Measurements from ENCODE around the gene NDUFS5. TPM values are rescaled to one million over a fixed set of nuclear protein-coding genes. Genes with fewer than 3 reads are reported as not detected.
"Not testable (repeated sequence)": the region's sequence is repeated elsewhere in the genome, so short reads cannot be mapped to it uniquely, and the experiment has no call there.

The NDUFS5 gene
- polyA plus RNA-seq, 10 donors, result 167 to 373 (median 270) TPM

- DNase-seq, result no peak
Observed at GRCh38 chr1:39006287-39006686, 19.9 kb upstream of the NDUFS5 start.

DNA sequence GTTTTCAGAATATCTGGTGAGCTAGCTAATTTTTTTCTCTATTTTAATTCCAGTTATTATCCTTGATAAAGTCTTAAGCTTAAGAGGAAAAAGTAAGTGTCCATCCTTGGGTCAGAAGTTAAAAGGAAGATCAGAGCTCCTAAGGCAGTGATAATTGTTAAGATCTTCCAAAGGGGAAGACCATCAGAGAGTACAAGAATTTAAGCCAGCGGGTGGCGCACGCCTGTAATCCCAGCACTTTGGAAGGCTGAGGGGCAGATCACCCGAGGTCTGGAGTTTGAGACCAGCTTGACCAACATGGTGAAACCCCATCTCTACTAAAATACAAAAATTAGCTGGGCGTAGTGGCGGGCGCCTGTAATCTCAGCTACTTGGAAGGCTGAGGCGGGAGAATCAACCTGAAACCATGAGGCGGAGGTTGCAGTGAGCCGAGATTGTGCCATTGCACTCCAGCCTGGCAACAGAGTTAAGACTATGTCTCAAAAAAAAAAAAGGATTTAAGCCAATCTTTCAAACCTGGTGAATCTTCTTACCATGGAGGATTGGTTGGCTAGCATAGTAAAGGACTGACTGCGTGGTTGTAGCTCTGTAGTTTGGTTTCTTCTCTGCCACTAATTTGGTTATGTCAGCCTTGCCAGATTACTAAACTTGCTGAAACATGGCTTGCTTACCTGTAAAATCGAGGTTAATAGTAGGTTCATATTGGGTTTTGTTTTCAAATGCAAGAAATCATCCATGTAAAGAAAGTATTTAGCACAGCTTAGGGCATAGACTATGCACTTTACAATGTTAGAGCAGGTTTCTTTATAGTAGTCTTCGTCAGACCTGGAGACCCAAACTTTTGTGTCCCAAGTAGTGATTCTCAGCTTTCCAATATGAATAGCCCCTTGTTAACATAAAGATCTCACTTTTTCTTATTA lies 19.2 kb upstream of the NDUFS5 start:
- DNase-seq, result no peak

GRCh38 chr1:39014956-39015355 lies 11.2 kb upstream of the NDUFS5 start:
- not testable (repeated sequence) for DNase-seq

DNA sequence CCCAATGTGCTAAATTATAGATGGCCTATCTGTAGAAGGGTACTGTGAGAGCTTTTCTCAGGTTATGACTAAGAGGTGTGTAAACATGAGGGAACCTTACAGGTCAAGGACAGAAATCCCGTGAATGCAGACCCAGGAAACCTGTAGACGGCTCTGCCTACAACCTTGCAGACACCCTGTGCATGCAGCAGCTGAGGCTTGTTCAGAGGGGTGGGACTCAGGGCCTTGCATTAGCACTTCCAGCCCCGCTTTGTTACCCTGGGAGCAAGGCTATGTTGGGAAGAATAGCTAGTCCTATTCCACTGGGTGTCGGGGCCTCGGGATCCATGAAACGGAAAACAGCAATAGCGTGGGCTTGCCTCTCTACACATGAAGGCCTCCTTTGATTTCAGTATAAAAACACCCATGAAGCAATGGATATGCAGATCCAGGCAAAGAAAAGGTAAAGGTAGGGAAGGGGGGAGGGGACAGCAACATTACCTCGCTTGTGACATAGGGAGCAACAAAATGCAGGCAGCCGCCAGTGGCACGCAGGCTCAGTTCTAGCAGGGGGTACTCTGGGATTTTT lies 9.5 kb upstream of the NDUFS5 start:
- DNase-seq, result no peak

DNA sequence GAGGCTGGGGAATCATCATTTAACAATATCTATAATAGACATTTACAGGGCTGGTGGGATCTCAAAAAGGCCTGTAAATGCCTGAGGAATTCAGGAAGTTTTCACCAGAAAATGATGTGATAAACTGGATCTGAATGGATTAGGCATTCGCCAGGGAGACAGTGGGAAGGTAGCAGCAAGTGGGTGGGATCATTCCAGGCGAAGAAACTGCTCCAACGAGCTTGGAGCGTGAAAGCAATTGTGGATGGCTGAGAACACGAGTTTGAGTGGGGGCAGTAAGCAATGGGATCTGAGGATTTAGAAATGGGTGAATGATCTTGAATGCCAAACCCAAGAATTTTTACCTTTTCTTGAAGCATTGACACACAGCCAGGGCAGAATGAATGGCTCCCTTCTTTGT lies 8.9 kb upstream of the NDUFS5 start:
- no peak for DNase-seq

GRCh38 chr1:39020494-39020893 lies 5.7 kb upstream of the NDUFS5 start:
- DNase-seq, result not testable (repeated sequence)

GRCh38 chr1:39021426-39021825 lies 4.7 kb upstream of the NDUFS5 start:
- DNase-seq, result no peak

DNA sequence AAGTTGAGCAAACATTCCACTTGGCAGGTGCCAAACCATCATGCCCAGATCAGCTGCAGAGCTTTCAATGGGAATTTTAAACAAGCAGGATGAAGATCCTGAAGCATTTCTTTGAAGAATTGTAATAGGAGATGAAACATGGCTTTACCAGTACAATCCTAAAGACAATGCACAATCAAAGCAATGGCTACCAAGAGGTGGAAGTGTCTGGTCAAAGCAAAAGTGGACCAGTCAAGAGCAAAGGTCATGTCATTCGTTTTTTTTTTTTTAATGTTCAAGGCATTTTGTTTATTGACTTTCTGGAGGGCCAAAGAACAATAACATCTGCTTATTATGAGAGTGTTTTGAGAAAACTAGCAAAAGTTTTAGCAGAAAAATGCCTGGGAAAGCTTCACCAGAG lies 3.0 kb upstream of the NDUFS5 start:
- DNase-seq, result no peak

- no peak for DNase-seq
Observed at GRCh38 chr1:39026866-39027507, 837 bp downstream of the NDUFS5 start.

DNA sequence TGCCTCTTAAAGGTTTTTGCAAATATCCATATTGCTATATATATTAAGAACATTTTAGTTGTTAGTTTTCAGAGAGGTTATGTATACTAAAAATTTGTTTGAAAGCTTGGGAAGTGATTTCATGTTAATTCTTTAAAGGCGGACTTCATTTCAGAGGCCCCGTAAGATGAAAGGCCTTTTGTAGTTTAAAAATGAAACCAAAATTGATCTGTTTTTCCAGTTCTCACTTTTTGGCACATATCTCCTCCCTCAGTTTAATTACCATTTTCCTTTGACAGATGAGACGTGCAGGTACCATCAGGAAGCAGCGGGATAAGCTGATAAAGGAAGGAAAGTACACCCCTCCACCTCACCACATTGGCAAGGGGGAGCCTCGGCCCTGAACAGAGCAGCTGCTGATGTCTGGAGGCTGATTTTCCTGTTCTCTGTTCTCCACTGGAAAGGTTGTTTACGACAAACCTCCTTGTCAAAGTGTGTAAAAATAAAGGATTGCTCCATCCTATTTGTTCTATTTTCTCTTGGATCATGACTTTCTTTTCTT lies 8.0 kb downstream of the NDUFS5 start:
- DNase-seq, result no peak

GRCh38 chr1:39036678-39037077 lies 10.5 kb downstream of the NDUFS5 start:
- no peak for DNase-seq

- DNase-seq, result no peak
Observed at GRCh38 chr1:39043513-39043912, 17.4 kb downstream of the NDUFS5 start.

DNA sequence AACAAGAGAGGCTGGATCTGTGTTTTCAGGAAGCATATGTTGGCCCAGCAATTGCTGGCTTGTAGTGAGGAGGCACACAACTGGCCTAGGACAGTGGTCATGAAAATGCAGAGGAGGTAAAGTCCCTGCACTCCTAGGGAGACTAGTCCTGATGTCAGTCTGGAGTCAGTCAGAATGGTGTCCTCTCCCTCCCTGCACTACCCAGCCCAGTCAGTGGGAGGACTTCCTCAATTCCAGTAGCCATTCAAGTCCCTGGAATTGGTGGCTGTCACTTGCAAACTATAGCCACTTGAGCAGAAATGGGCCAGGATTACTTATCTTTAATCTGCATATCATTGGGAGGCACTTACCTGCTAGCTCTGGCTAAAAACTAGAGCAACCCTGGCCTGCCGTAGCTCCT lies 18.6 kb downstream of the NDUFS5 start:
- DNase-seq, result no peak

- DNase-seq, result no peak
Observed at GRCh38 chr1:39045231-39045630, 19.1 kb downstream of the NDUFS5 start.

GRCh38 chr1:39046613-39047210 lies 20.6 kb downstream of the NDUFS5 start:
- no peak for DNase-seq

GRCh38 chr1:39047374-39048229 lies 21.5 kb downstream of the NDUFS5 start:
- DNase-seq, result peak; percentile 17 to 53 (median 38)

- DNase-seq, result no peak
Observed at GRCh38 chr1:39048745-39049370, 22.7 kb downstream of the NDUFS5 start.

DNA sequence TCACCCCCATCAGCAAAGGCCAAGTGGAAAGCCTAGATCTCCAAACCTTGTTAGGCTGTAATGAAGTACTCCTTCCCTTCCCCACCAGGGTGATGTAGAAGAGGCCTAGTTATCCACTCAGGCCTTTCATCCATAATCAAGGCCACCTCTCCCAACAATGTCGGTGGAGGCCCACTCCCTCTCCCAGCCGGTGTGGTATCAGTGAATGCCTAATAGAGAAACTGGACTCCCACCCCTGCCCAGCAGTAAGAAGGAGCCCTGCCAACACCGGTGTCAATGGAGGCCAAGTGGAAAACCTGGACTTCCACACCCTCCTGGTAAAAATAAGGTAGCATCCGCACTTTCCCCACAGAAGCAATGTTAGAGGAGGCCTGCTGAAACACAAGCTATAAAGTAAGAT lies 23.9 kb downstream of the NDUFS5 start:
- no peak for DNase-seq

DNA sequence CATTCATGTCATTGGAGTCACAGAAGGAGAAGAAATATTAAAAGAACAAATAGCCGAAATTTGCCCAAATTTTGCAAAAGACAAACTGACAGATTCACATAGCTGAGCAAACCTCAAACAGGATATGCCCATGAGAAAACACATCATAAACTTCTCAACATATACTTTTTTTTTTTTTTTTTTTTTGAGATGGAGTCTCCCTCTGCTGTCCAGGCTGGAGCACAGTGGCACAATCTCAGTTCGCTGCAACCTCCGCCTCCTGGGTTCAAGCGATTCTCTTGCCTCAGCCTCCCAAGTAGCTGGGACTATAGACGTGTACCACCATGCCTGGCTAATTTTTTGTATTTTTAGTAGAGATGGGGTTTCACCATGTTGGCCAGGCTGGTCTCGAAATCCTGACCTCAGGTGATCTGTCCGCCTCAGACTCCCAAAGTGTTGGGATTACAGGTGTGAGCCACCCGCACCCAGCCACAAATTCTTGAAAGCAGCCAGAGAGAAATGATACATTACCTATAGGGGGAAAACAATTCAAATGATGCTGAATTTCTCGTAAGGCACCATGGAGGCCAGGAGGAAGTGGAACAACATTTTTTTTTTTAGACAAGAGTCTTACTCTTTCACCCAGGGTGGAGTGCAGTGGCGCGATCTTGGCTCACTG lies 25.2 kb downstream of the NDUFS5 start:
- not testable (repeated sequence) for DNase-seq

- DNase-seq, result no peak
Observed at GRCh38 chr1:39051956-39052355, 25.8 kb downstream of the NDUFS5 start.

All from muscle of back (tissue), 11 donors.